ENCODE results near the gene NIN.

Gene NIN

GRCh38 chr14:50805396-50805795 is 25.6 kb downstream of the NIN start:
- Histone ChIP-seq H3K9me3 (ENCODE audit: low read length) (no peaks in the 10 kb centered on the region), H3K36me3 (ENCODE audit: insufficient read depth, low read length) (peaks cover 47% of the 10 kb centered on the region), H3K4me1 (ENCODE audit: insufficient read depth, low read length) (no peaks in the 10 kb centered on the region), H2AFZ (ENCODE audit: low read depth, low read length) (no peak overlapping the region), H3K27me3 (ENCODE audit: insufficient read depth, low read length) (no peaks in the 10 kb centered on the region), H3K4me3 (ENCODE audit: low read length) (no peak overlapping the region)

- Histone ChIP-seq H3K27me3 (ENCODE audit: insufficient read depth, low read length) (no peaks in the 10 kb centered on the region), H3K4me3 (ENCODE audit: low read length) (no peak overlapping the region), H2AFZ (ENCODE audit: low read depth, low read length) (no peak overlapping the region), H3K9me3 (ENCODE audit: low read length) (no peaks in the 10 kb centered on the region), H3K4me1 (ENCODE audit: insufficient read depth, low read length) (no peaks in the 10 kb centered on the region), H3K36me3 (ENCODE audit: insufficient read depth, low read length) (peaks cover 49% of the 10 kb centered on the region)
Measured at GRCh38 chr14:50804181-50804721, 26.7 kb downstream of the NIN start.

GRCh38 chr14:50801706-50802105 is 29.3 kb downstream of the NIN start:
- Histone ChIP-seq H3K36me3 (ENCODE audit: insufficient read depth, low read length) (peaks cover 45% of the 10 kb centered on the region), H2AFZ (ENCODE audit: low read depth, low read length) (no peak overlapping the region), H3K9me3 (ENCODE audit: low read length) (no peaks in the 10 kb centered on the region), H3K4me1 (ENCODE audit: insufficient read depth, low read length) (no peaks in the 10 kb centered on the region), H3K27me3 (ENCODE audit: insufficient read depth, low read length) (no peaks in the 10 kb centered on the region), H3K4me3 (ENCODE audit: low read length) (no peak overlapping the region)

- no peak overlapping the region for H2AFZ ChIP-seq (ENCODE audit: low read depth, low read length)
- H3K27me3 ChIP-seq (ENCODE audit: insufficient read depth, low read length): no peaks in the 10 kb centered on the region
- no peaks in the 10 kb centered on the region for H3K9me3 ChIP-seq (ENCODE audit: low read length)
- H3K4me3 ChIP-seq (ENCODE audit: low read length): no peak overlapping the region
- no peaks in the 10 kb centered on the region for H3K4me1 ChIP-seq (ENCODE audit: insufficient read depth, low read length)
- peaks cover 30% of the 10 kb centered on the region for H3K36me3 ChIP-seq (ENCODE audit: insufficient read depth, low read length)
Measured at GRCh38 chr14:50800032-50800431, 30.9 kb downstream of the NIN start.

GRCh38 chr14:50798048-50798421 is 32.9 kb downstream of the NIN start:
- Histone ChIP-seq H2AFZ (ENCODE audit: low read depth, low read length) (no peak overlapping the region), H3K27me3 (ENCODE audit: insufficient read depth, low read length) (no peaks in the 10 kb centered on the region), H3K9me3 (ENCODE audit: low read length) (no peaks in the 10 kb centered on the region), H3K4me1 (ENCODE audit: insufficient read depth, low read length) (no peaks in the 10 kb centered on the region), H3K36me3 (ENCODE audit: insufficient read depth, low read length) (peaks cover 21% of the 10 kb centered on the region), H3K4me3 (ENCODE audit: low read length) (no peak overlapping the region)

GRCh38 chr14:50797250-50798047 is 33.5 kb downstream of the NIN start:
- H3K4me3 ChIP-seq (ENCODE audit: low read length): no peak overlapping the region
- no peaks in the 10 kb centered on the region for H3K9me3 ChIP-seq (ENCODE audit: low read length)
- no peaks in the 10 kb centered on the region for H3K27me3 ChIP-seq (ENCODE audit: insufficient read depth, low read length)
- peaks cover 27% of the 10 kb centered on the region for H3K36me3 ChIP-seq (ENCODE audit: insufficient read depth, low read length)
- H3K4me1 ChIP-seq (ENCODE audit: insufficient read depth, low read length): no peaks in the 10 kb centered on the region
- H2AFZ ChIP-seq (ENCODE audit: low read depth, low read length): no peak overlapping the region

GRCh38 chr14:50796390-50796789 is 34.6 kb downstream of the NIN start:
- Histone ChIP-seq H2AFZ (ENCODE audit: low read depth, low read length) (no peak overlapping the region), H3K9me3 (ENCODE audit: low read length) (no peaks in the 10 kb centered on the region), H3K4me3 (ENCODE audit: low read length) (no peak overlapping the region), H3K4me1 (ENCODE audit: insufficient read depth, low read length) (no peaks in the 10 kb centered on the region), H3K36me3 (ENCODE audit: insufficient read depth, low read length) (peaks cover 32% of the 10 kb centered on the region), H3K27me3 (ENCODE audit: insufficient read depth, low read length) (no peaks in the 10 kb centered on the region)

GRCh38 chr14:50795909-50796308 is 35.1 kb downstream of the NIN start:
- peaks cover 37% of the 10 kb centered on the region for H3K36me3 ChIP-seq (ENCODE audit: insufficient read depth, low read length)
- H3K9me3 ChIP-seq (ENCODE audit: low read length): no peaks in the 10 kb centered on the region
- H3K4me3 ChIP-seq (ENCODE audit: low read length): no peak overlapping the region
- no peaks in the 10 kb centered on the region for H3K4me1 ChIP-seq (ENCODE audit: insufficient read depth, low read length)
- no peaks in the 10 kb centered on the region for H3K27me3 ChIP-seq (ENCODE audit: insufficient read depth, low read length)
- H2AFZ ChIP-seq (ENCODE audit: low read depth, low read length): no peak overlapping the region

GRCh38 chr14:50795142-50795541 is 35.8 kb downstream of the NIN start:
- Histone ChIP-seq H3K9me3 (ENCODE audit: low read length) (no peaks in the 10 kb centered on the region), H2AFZ (ENCODE audit: low read depth, low read length) (no peak overlapping the region), H3K4me1 (ENCODE audit: insufficient read depth, low read length) (no peaks in the 10 kb centered on the region), H3K27me3 (ENCODE audit: insufficient read depth, low read length) (no peaks in the 10 kb centered on the region), H3K36me3 (ENCODE audit: insufficient read depth, low read length) (peaks cover 42% of the 10 kb centered on the region), H3K4me3 (ENCODE audit: low read length) (no peak overlapping the region)

GRCh38 chr14:50794068-50794645 is 36.8 kb downstream of the NIN start:
- Histone ChIP-seq H2AFZ (ENCODE audit: low read depth, low read length) (no peak overlapping the region), H3K27me3 (ENCODE audit: insufficient read depth, low read length) (no peaks in the 10 kb centered on the region), H3K9me3 (ENCODE audit: low read length) (no peaks in the 10 kb centered on the region), H3K4me1 (ENCODE audit: insufficient read depth, low read length) (no peaks in the 10 kb centered on the region), H3K36me3 (ENCODE audit: insufficient read depth, low read length) (peaks cover 46% of the 10 kb centered on the region), H3K4me3 (ENCODE audit: low read length) (no peak overlapping the region)

- H2AFZ ChIP-seq (ENCODE audit: low read depth, low read length): no peak overlapping the region
- no peaks in the 10 kb centered on the region for H3K27me3 ChIP-seq (ENCODE audit: insufficient read depth, low read length)
- no peaks in the 10 kb centered on the region for H3K9me3 ChIP-seq (ENCODE audit: low read length)
- H3K36me3 ChIP-seq (ENCODE audit: insufficient read depth, low read length): peaks cover 52% of the 10 kb centered on the region
- H3K4me1 ChIP-seq (ENCODE audit: insufficient read depth, low read length): no peaks in the 10 kb centered on the region
- no peak overlapping the region for H3K4me3 ChIP-seq (ENCODE audit: low read length)
Measured at GRCh38 chr14:50792634-50793068, 38.3 kb downstream of the NIN start.

- Histone ChIP-seq H2AFZ (ENCODE audit: low read depth, low read length) (no peak overlapping the region), H3K4me1 (ENCODE audit: insufficient read depth, low read length) (no peaks in the 10 kb centered on the region), H3K27me3 (ENCODE audit: insufficient read depth, low read length) (no peaks in the 10 kb centered on the region), H3K36me3 (ENCODE audit: insufficient read depth, low read length) (peaks cover 53% of the 10 kb centered on the region), H3K4me3 (ENCODE audit: low read length) (no peak overlapping the region), H3K9me3 (ENCODE audit: low read length) (no peaks in the 10 kb centered on the region)
Measured at GRCh38 chr14:50792051-50792477, 38.9 kb downstream of the NIN start.

- Histone ChIP-seq H2AFZ (ENCODE audit: low read depth, low read length) (no peak overlapping the region), H3K36me3 (ENCODE audit: insufficient read depth, low read length) (peaks cover 53% of the 10 kb centered on the region), H3K27me3 (ENCODE audit: insufficient read depth, low read length) (no peaks in the 10 kb centered on the region), H3K4me1 (ENCODE audit: insufficient read depth, low read length) (peaks cover 2% of the 10 kb centered on the region), H3K4me3 (ENCODE audit: low read length) (no peak overlapping the region), H3K9me3 (ENCODE audit: low read length) (no peaks in the 10 kb centered on the region)
Measured at GRCh38 chr14:50791201-50791600, 39.8 kb downstream of the NIN start.

All from neuron (in vitro differentiated cells).